CD14-positive monocyte (primary cell): Measurements from ENCODE around the gene CAPN13. TPM values are rescaled to one million over a fixed set of nuclear protein-coding genes. Genes with fewer than 3 reads are reported as not detected.

Experiments
- DNase-seq, 3 donors: peaks; one replicate each; pipeline ENCODE4 v3.0.0-alpha.2; 2011 to 2022
- H2AFZ ChIP-seq: 2 replicates; pipeline ENCODE4 v1.6.0; 2012; ENCODE audit warnings: mild to moderate bottlenecking, low read depth, low read length, inconsistent platforms; ENCODE audit not compliant: insufficient read depth, poor library complexity, severe bottlenecking
- H3K27ac ChIP-seq, 2 donors: 1 replicate in 1 of 2; 2 replicates in 1 of 2; pipeline ENCODE4 v1.5.1; 2012 to 2013; ENCODE audit warnings: low read length in 2 of 2, control low read depth in 1 of 2, inconsistent platforms in 1 of 2, low read depth in 1 of 2, mild to moderate bottlenecking in 1 of 2
- H3K27me3 ChIP-seq, 2 donors: one replicate each; pipeline versions ENCODE4 v1.6.0 to v1.6.1; 2011 to 2013; ENCODE audit warnings: low read length in 2 of 2; ENCODE audit not compliant: control insufficient read depth in 2 of 2, insufficient read depth in 2 of 2
- H3K36me3 ChIP-seq, 2 donors: replicated peaks in 1 of 2; 1 replicate in 1 of 2; 2 replicates in 1 of 2; pipeline versions ENCODE4 v1.5.1 to v1.6.1; 2012 to 2013; ENCODE audit warnings: low read length in 2 of 2, control low read depth in 1 of 2, inconsistent platforms in 1 of 2, mild to moderate bottlenecking in 1 of 2; ENCODE audit not compliant: insufficient read depth in 2 of 2, control insufficient read depth in 1 of 2
- H3K4me1 ChIP-seq, 2 donors: 1 replicate in 1 of 2; 2 replicates in 1 of 2; pipeline versions ENCODE4 v1.5.1 to v1.6.1; 2012 to 2013; ENCODE audit warnings: low read length in 2 of 2, control low read depth in 1 of 2, inconsistent platforms in 1 of 2, mild to moderate bottlenecking in 1 of 2, moderate library complexity in 1 of 2; ENCODE audit not compliant: insufficient read depth in 2 of 2, control insufficient read depth in 1 of 2
- H3K4me2 ChIP-seq: replicated peaks from 2 replicates; pipeline ENCODE3; 2012; ENCODE audit warnings: low read length, moderate library complexity, mild to moderate bottlenecking; ENCODE audit not compliant: poor library complexity, severe bottlenecking; ENCODE audit errors: extremely low read depth
- H3K4me3 ChIP-seq, 3 experiments: fragments of 200-600 bp in 1 of 3; sonication (generic) in 1 of 3; replicated peaks in 1 of 3; 1 replicate in 2 of 3; 2 replicates in 1 of 3; pipeline ENCODE4 v1.5.1; 2011 to 2013; ENCODE audit warnings: low read length in 3 of 3, mild to moderate bottlenecking in 3 of 3, control low read depth in 2 of 3, low read depth in 2 of 3, inconsistent platforms in 1 of 3, moderate library complexity in 1 of 3
- H3K79me2 ChIP-seq: 2 replicates; pipeline ENCODE4 v1.6.0; 2012; ENCODE audit warnings: mild to moderate bottlenecking, control low read depth, inconsistent platforms, low read length, moderate library complexity; ENCODE audit not compliant: insufficient read depth
- H3K9ac ChIP-seq: 2 replicates; pipeline ENCODE4 v1.6.0; 2017; ENCODE audit warnings: low read length, mild to moderate bottlenecking; ENCODE audit not compliant: insufficient read depth, poor library complexity, severe bottlenecking
- H3K9me3 ChIP-seq, 2 donors: replicated peaks in 1 of 2; 1 replicate in 1 of 2; 2 replicates in 1 of 2; pipeline versions ENCODE4 v1.5.1 to v1.6.1; 2012 to 2013; ENCODE audit warnings: low read length in 2 of 2, control low read depth in 1 of 2; ENCODE audit not compliant: control insufficient read depth in 1 of 2, insufficient read depth in 1 of 2
- H4K20me1 ChIP-seq: 2 replicates; pipeline ENCODE4 v1.6.0; 2012; ENCODE audit warnings: mild to moderate bottlenecking, low read length, control low read depth, moderate library complexity; ENCODE audit not compliant: insufficient read depth
- H3K27ac Mint-ChIP-seq, 7 donors: one replicate each; pipeline ENCODE4 v1.8.0; 2020; ENCODE audit warnings: mild to moderate bottlenecking in 7 of 7, mixed read lengths in 7 of 7, moderate library complexity in 6 of 7, inconsistent platforms in 2 of 7
- H3K27me3 Mint-ChIP-seq, 3 donors: one replicate each; pipeline ENCODE4 v1.8.0; 2021 to 2022; ENCODE audit warnings: low read depth in 3 of 3, mild to moderate bottlenecking in 3 of 3, mixed read lengths in 3 of 3, moderate library complexity in 3 of 3, inconsistent platforms in 1 of 3
- H3K36me3 Mint-ChIP-seq, 2 donors: one replicate each; pipeline ENCODE4 v1.8.0; 2020; ENCODE audit warnings: mixed read lengths in 2 of 2, inconsistent platforms in 1 of 2, mild to moderate bottlenecking in 1 of 2
- H3K4me1 Mint-ChIP-seq: one replicate; pipeline ENCODE4 v1.8.0; 2020; ENCODE audit warnings: mild to moderate bottlenecking, mixed read lengths
- H3K4me3 Mint-ChIP-seq, 2 donors: one replicate each; pipeline ENCODE4 v1.8.0; 2020; ENCODE audit warnings: mild to moderate bottlenecking in 2 of 2, mixed read lengths in 2 of 2, moderate library complexity in 1 of 2
- H3K9me3 Mint-ChIP-seq, 7 donors: one replicate each; pipeline ENCODE4 v1.8.0; 2020 to 2022; ENCODE audit warnings: mixed read lengths in 7 of 7, mild to moderate bottlenecking in 6 of 7, moderate library complexity in 6 of 7, inconsistent platforms in 2 of 7
- WGBS: methylation state at CpG from one replicate; pipeline ENCODE4 v1.1.5; 2013; ENCODE audit warnings: missing lambda C conversion rate; ENCODE audit not compliant: insufficient coverage; 5-methylcytosine and 5-hydroxymethylcytosine counted together
- intact Hi-C, 2 donors: fragments of 100-400 bp; cut with micrococcal nuclease; formaldehyde crosslinking; loops; one replicate each; pipeline versions ENCODE4 v1.15.0 to v1.15.1; 2023
- polyA plus RNA-seq, 3 donors: library from polyadenylated mRNA; depleted of rRNA in 1 of 3; unstranded in 2 of 3; stranded (reverse) in 1 of 3; fragments of 300-500 nt in 2 of 3; fragments of >200 nt in 1 of 3; fragmentation: Illumina TruSeq in 2 of 3; gene quantifications; 1 replicate in 2 of 3; 2 replicates in 1 of 3; pipeline ENCODE4 v1.2.3, GENCODE V29; 2012 to 2021
- TF ChIP-seq, protein P1 (sequence below): fragments of 200-600 bp; IDR thresholded peaks from one replicate; pipeline ENCODE4 v1.8.0; 2022; ENCODE audit warnings: antibody characterized with exemption, mild to moderate bottlenecking

The CAPN13 gene
- polyA plus RNA-seq, 3 donors = not detected

DNA sequence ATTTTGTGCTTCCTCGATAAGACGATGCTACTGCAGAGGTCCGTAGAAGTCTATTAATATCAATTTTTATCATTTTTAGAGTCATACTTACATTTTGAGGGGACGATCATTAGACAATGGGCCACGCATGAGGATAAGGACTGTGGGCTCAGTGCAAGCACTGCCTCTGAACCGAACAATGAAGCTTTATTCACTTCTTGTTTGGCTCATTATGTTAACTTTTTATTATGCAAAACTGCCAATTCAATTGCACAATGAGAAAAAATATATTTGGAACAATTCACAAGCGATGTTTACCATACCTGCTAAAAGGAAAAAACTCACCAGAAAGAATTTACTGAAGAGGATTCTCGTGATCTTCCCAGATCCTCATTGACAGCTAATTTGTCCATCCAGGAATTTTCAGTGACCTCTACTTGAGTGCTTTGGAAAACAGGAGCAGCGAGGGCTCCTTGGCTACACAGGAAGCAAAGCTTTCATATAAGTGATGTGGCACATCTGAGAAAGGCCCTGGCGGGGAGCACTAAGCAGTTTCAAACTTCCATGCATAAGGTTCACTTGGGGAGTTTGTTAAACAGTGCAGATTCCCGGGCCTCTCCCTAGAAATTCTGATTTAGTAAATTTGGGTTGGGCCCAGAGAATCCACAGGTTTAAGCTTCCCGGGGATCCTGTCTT lies 13.3 kb upstream of the CAPN13 start:
- H3K4me2 ChIP-seq = no peak overlapping the region
- H3K9me3 Mint-ChIP-seq = peaks cover 0 to 10% (median 1%) of the 10 kb centered on the region in 7 donors
- H3K27ac Mint-ChIP-seq = no peak overlapping the region
- H3K36me3 Mint-ChIP-seq = no peaks in the 10 kb centered on the region
- H3K9ac ChIP-seq = no peak overlapping the region
- H3K27me3 Mint-ChIP-seq = peaks cover 0 to 3% (median 2%) of the 10 kb centered on the region in 3 donors
- H3K4me3 ChIP-seq = no peak overlapping the region
- H3K27ac ChIP-seq = no peak overlapping the region
- WGBS = 85% methylated on average over 4 of the region's 12 CpGs
- H4K20me1 ChIP-seq = no peaks in the 10 kb centered on the region
- intact Hi-C loops = no loop called here
- no peak overlapping the region for H3K4me3 Mint-ChIP-seq
- TF ChIP-seq, protein P1, sequence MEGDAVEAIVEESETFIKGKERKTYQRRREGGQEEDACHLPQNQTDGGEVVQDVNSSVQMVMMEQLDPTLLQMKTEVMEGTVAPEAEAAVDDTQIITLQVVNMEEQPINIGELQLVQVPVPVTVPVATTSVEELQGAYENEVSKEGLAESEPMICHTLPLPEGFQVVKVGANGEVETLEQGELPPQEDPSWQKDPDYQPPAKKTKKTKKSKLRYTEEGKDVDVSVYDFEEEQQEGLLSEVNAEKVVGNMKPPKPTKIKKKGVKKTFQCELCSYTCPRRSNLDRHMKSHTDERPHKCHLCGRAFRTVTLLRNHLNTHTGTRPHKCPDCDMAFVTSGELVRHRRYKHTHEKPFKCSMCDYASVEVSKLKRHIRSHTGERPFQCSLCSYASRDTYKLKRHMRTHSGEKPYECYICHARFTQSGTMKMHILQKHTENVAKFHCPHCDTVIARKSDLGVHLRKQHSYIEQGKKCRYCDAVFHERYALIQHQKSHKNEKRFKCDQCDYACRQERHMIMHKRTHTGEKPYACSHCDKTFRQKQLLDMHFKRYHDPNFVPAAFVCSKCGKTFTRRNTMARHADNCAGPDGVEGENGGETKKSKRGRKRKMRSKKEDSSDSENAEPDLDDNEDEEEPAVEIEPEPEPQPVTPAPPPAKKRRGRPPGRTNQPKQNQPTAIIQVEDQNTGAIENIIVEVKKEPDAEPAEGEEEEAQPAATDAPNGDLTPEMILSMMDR = no peak
- H3K4me1 ChIP-seq = no peaks in the 10 kb centered on the region
- H3K9me3 ChIP-seq = peaks cover 0 to 3% of the 10 kb centered on the region in 2 donors
- H2AFZ ChIP-seq = no peak overlapping the region
- DNase-seq = no peak
- no peaks in the 10 kb centered on the region for H3K36me3 ChIP-seq
- no peaks in the 10 kb centered on the region for H3K79me2 ChIP-seq
- no peaks in the 10 kb centered on the region for H3K4me1 Mint-ChIP-seq
- H3K27me3 ChIP-seq = no peaks in the 10 kb centered on the region

DNA sequence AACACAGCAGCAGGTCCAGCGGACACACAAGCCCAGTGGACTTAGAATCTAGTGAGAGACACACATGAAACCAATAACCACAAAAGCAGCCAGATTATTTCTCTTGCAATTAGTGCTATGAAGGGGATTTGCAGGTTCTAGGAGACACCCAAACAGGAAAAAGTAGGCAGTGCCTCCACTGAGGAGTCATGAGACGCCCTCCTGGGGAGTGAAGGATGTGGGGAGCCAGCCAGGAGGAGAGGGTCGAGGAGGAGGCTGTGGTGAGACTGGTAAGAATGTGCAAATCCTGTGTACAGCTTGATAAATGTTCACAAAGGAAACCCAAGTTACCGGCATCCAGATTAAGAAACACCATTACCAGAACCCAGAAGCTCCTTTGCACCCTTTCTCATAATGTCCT lies 2.7 kb upstream of the CAPN13 start:
- no peaks in the 10 kb centered on the region for H3K36me3 ChIP-seq
- no peaks in the 10 kb centered on the region for H3K9me3 ChIP-seq
- intact Hi-C loops = no loop called here
- H3K27me3 Mint-ChIP-seq = peaks cover 0 to 1% (median under 1%) of the 10 kb centered on the region in 3 donors
- no peaks in the 10 kb centered on the region for H3K27me3 ChIP-seq
- H3K4me3 ChIP-seq = no peak overlapping the region
- no peaks in the 10 kb centered on the region for H3K4me1 ChIP-seq
- H4K20me1 ChIP-seq = no peaks in the 10 kb centered on the region
- TF ChIP-seq, protein P1 = no peak
- H3K4me3 Mint-ChIP-seq = no peak overlapping the region
- H3K9me3 Mint-ChIP-seq = peaks cover 0 to 11% (median 0%) of the 10 kb centered on the region in 7 donors
- DNase-seq = no peak
- H3K4me2 ChIP-seq = no peak overlapping the region
- H3K4me1 Mint-ChIP-seq = no peaks in the 10 kb centered on the region
- WGBS = 40% methylated on average over 1 of the region's 4 CpGs
- no peak overlapping the region for H3K9ac ChIP-seq
- no peak overlapping the region for H3K27ac ChIP-seq
- no peaks in the 10 kb centered on the region for H3K36me3 Mint-ChIP-seq
- no peak overlapping the region for H2AFZ ChIP-seq
- H3K27ac Mint-ChIP-seq = no peak overlapping the region
- no peaks in the 10 kb centered on the region for H3K79me2 ChIP-seq
